Tibial artery (tissue), 4 donors: ENCODE data around the gene POP4.
"Not testable (repeated sequence)": the region's sequence is repeated elsewhere in the genome, so short reads cannot be mapped to it uniquely, and the experiment has no call there.

Source experiments
- DNase-seq, 2 donors: peaks; one replicate each; pipeline ENCODE4 v3.0.0-alpha.2; 2019
- H3K27ac ChIP-seq, 2 donors: fragments of 200-600 bp; sonication (generic) in 1 of 2; 1 replicate in 1 of 2; 2 replicates in 1 of 2; pipeline ENCODE4 v1.5.1; 2018 to 2019; ENCODE audit warnings: mild to moderate bottlenecking in 1 of 2
- H3K27me3 ChIP-seq, 2 donors: fragments of 200-600 bp; sonication (generic) in 1 of 2; one replicate each; pipeline versions ENCODE4 v1.5.1 to v1.6.0; 2016 to 2019
- H3K36me3 ChIP-seq, 3 donors: fragments of 200-600 bp; sonication (generic) in 2 of 3; one replicate each; pipeline ENCODE4 v1.5.1; 2016 to 2019; ENCODE audit warnings: mild to moderate bottlenecking in 2 of 3
- H3K4me1 ChIP-seq, 4 donors: fragments of 200-600 bp; sonication (generic) in 2 of 4; 1 replicate in 3 of 4; 2 replicates in 1 of 4; pipeline ENCODE4 v1.5.1; 2016 to 2019
- H3K4me3 ChIP-seq, 2 donors: fragments of 200-600 bp; sonication (generic) in 1 of 2; 1 replicate in 1 of 2; 2 replicates in 1 of 2; pipeline ENCODE4 v1.5.1; 2018 to 2019; ENCODE audit warnings: mild to moderate bottlenecking in 2 of 2
- H3K9me3 ChIP-seq, 3 donors: fragments of 200-600 bp; sonication (generic) in 1 of 3; one replicate each; pipeline ENCODE4 v1.5.1; 2016 to 2019
- intact Hi-C: fragments of 100-400 bp; cut with DNase I; formaldehyde crosslinking; loops from one replicate; pipeline ENCODE4 v1.15.0; 2023; ENCODE audit warnings: low total_unique reads
- TF ChIP-seq, protein P1 (sequence below), 2 experiments: fragments of 200-600 bp in 1 of 2; fragments of 450-650 bp in 1 of 2; IDR thresholded peaks; one replicate each; pipeline ENCODE4 v1.5.1; 2017 to 2019; ENCODE audit warnings: antibody characterized with exemption in 2 of 2, mild to moderate bottlenecking in 1 of 2, moderate library complexity in 1 of 2

Gene POP4

DNA sequence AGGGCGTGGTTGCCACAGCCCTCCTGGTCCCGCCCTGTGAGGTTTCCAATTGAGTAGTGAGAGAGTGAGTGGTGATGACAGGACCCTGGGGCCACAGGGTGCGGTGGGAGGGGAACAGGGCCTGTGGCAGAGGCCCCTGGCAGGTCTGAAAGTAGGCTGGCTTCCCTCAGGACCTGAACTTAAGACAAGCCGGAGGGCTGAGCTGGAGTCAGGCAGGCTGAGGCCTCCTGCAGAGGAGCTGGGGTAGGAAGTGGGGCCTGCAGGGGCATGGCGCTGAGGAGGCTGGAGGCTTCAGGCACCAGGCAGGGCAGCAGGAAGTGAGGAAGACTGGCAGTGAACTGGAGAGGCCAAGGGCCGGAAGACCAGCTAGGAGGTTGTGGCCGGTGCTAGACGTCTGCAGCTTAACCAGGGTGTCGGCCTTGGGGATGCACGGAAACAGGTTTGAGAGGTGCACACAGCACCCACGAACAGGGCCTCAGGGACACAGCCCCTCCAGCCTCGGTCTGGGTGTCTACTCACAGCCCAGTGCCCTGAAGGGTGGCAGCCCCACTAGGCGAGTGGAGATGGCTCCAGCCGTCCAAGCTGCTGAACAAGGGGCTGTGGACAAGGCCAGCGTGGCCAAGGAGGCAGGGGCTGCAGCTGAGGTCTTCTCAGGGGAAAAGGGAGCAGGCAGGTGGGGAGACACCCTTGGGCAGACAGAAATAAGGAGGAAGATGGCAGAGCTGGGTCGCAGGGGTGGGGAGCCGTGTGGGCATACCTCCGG is 17.8 kb downstream of the POP4 start:
- Histone ChIP-seq H3K27me3 (peaks cover 0 to 24% of the 10 kb centered on the region in 2 donors), H3K9me3 (no peaks in the 10 kb centered on the region), H3K27ac (no peak overlapping the region), H3K4me1 (no peaks in the 10 kb centered on the region), H3K4me3 (no peak overlapping the region), H3K36me3 (no peaks in the 10 kb centered on the region)
- no peak for DNase-seq
- TF ChIP-seq, protein P1, sequence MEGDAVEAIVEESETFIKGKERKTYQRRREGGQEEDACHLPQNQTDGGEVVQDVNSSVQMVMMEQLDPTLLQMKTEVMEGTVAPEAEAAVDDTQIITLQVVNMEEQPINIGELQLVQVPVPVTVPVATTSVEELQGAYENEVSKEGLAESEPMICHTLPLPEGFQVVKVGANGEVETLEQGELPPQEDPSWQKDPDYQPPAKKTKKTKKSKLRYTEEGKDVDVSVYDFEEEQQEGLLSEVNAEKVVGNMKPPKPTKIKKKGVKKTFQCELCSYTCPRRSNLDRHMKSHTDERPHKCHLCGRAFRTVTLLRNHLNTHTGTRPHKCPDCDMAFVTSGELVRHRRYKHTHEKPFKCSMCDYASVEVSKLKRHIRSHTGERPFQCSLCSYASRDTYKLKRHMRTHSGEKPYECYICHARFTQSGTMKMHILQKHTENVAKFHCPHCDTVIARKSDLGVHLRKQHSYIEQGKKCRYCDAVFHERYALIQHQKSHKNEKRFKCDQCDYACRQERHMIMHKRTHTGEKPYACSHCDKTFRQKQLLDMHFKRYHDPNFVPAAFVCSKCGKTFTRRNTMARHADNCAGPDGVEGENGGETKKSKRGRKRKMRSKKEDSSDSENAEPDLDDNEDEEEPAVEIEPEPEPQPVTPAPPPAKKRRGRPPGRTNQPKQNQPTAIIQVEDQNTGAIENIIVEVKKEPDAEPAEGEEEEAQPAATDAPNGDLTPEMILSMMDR (IDR thresholded peaks at IDR 0.05) = no peak
- intact Hi-C loops = no loop called here

DNA sequence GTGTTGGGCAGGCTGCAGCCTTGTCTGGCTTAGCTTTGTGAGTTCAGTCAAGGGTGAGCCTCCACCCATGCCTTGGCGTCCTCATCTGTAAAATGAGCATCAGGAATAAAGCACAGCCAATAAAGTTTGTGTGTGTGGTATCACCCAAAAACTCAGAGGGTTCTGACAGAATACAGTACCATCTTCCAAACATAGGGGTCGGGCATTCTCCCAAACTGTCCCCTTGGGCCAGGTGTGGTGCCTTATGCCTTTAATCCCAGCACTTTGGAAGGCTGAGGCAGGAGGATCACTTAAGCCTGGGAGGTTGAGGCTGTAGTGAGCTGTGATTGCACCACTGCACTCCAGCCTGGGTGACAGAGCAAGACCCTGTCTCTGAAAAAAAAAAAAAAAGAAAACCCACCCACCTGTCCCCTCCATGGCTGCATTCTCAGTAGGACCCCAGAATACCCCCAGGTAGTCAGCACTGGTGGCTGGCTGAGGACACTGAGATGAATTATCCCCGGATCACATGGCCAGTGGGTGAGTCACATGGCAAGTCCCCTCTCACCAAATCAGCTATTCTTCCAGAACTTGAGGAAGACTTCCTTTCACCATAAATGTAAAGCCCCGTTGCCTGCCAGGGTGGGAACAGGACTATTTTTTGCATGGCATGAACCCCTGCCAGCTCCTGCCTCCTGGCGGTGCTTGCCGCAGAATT is 18.6 kb downstream of the POP4 start:
- TF ChIP-seq, protein P1 (IDR thresholded peaks at IDR 0.05) = no peak
- Histone ChIP-seq H3K36me3 (no peaks in the 10 kb centered on the region), H3K9me3 (no peaks in the 10 kb centered on the region), H3K27me3 (peaks cover 0 to 24% of the 10 kb centered on the region in 2 donors), H3K27ac (no peak overlapping the region), H3K4me1 (no peaks in the 10 kb centered on the region), H3K4me3 (no peak overlapping the region)
- no peak for DNase-seq
- intact Hi-C loops = no loop called here

DNA sequence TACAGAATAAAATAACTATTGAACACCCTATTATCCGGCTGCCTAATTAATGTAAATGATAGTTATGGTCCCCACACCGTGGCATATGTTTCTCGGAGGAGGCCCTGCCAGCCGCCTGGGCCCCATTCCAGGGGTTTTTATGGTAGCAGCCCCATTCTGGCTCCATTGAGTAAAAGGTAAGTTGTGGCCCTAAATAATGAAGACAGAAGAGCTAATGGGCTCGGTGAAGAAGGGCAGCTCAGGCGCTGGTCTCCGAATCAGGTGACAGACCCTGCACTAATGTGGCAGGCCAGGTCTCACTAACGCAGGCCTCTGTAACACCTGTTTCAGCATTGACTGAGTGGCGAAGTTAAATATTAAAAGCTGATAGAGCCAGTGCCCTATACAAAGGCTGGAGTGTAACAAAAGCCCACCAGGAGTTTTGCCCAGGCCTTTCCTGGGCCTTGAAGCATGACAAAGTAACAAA is 19.1 kb downstream of the POP4 start:
- H3K4me3 ChIP-seq = no peak overlapping the region
- no peak overlapping the region for H3K27ac ChIP-seq
- no peaks in the 10 kb centered on the region for H3K9me3 ChIP-seq
- H3K4me1 ChIP-seq = no peaks in the 10 kb centered on the region
- TF ChIP-seq, protein P1 (IDR thresholded peaks at IDR 0.05) = no peak
- DNase-seq = no peak
- H3K36me3 ChIP-seq = no peaks in the 10 kb centered on the region
- intact Hi-C loops = no loop called here
- peaks cover 0 to 24% of the 10 kb centered on the region in 2 donors for H3K27me3 ChIP-seq

DNA sequence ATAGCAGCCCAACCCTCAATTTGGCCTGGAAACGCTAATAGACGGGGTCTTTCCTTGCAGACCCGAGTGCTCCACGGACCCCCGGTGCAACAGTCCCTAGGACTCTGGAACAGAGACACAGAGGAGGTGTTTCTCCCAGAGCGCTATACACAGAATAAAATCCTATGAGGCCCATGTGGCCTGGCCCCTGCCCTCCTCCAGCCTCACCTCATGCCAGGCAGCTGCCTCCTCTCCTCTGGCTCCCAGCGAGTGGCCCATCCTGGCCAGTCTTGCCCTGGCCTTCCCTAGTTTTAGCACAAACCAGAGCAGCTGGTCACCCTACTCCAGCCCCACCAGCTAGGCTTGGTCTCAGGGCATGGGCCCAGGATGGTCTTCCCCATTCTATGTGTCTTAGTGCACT is 20.3 kb downstream of the POP4 start:
- TF ChIP-seq, protein P1 (IDR thresholded peaks at IDR 0.05) = no peak
- H3K9me3 ChIP-seq = no peaks in the 10 kb centered on the region
- H3K4me3 ChIP-seq = no peak overlapping the region
- no peak for DNase-seq
- no peak overlapping the region for H3K27ac ChIP-seq
- H3K4me1 ChIP-seq = no peaks in the 10 kb centered on the region
- no peaks in the 10 kb centered on the region for H3K36me3 ChIP-seq
- H3K27me3 ChIP-seq = peaks cover 0 to 18% of the 10 kb centered on the region in 2 donors
- intact Hi-C loops = no loop called here

DNA sequence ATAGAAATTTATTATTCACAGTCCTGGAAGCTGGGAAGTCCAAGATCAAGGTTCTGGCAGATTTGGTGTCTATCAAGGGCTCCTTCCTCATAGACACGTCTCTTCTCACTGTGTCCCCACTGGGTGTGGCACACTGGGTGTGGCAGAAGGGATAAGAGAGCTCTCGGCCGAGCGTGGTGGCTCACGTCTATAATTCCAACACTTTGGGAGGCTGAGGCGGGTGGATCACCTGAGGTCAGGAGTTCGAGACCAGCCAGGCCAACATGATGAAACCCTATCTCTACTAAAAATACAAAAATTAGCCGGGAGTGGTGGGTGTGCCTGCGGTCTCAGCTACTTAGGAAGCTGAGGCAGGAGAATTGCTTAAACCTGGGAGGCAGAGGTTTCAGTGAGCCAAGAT is 20.7 kb downstream of the POP4 start:
- H3K27ac ChIP-seq, H3K4me1 ChIP-seq, H3K36me3 ChIP-seq, H3K9me3 ChIP-seq, H3K4me3 ChIP-seq, intact Hi-C loops, DNase-seq: not testable (repeated sequence)
- H3K27me3 ChIP-seq = peaks cover 0 to 13% of the 10 kb centered on the region in 2 donors
